Activated gamma-delta T cell (primary cell): ENCODE measurements around the gene SLC17A7.
"Not testable (repeated sequence)": the region's sequence is repeated elsewhere in the genome, so short reads cannot be mapped to it uniquely, and the experiment has no call there.

Experiments
- DNase-seq: peaks from one replicate; lab custom pipeline; 2025; lab: John Stamatoyannopoulos, UW
- total RNA-seq, 2 donors: gene quantifications; one replicate each; lab custom pipeline; 2026; lab: John Stamatoyannopoulos, UW

Gene SLC17A7
- 0 reads per million in 2 donors for total RNA-seq

DNA sequence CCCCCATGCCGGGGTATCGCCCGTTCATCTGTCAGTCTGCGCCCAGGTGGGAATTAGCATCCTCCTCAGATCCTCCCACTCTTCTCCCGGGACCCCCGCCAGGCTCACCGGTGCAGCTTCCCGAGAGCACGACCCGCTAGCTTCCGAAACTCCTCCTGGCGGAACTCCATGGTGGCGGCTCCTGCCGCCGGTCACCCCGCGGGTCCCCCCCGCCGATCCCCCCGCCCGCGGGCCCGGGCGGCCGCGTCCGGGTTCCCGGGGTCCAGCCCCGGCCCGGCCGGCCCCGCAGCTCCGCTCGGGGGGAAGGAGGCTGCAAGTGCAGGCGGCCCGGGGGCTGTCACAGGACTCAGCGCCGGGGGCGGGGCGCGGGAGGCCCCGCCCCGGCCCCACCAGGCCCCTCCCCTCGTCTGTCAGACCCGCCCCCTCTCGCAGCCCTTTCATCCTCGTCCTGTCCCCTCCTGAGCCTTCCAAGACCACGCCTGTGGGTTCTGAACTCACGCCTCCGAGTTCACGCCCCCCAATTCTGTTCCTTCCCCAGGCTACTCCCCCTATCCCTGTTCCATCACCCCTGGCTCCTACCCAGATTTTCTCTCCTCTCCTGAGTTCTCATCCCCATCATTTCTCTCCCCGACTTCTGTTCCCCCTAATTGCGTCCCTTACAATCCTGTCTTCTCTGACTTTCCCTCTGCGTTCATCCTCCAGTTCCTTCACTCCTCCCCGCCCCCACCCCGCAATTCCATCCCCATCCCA lies at the start of gene SLC17A7:
TSS of gene SLC17A7 (minus strand) at position 318 of the 750 bp plus-strand sequence. CDS start at position 170, 148 bp downstream.
- DNase-seq = peak; percentile 35

DNA sequence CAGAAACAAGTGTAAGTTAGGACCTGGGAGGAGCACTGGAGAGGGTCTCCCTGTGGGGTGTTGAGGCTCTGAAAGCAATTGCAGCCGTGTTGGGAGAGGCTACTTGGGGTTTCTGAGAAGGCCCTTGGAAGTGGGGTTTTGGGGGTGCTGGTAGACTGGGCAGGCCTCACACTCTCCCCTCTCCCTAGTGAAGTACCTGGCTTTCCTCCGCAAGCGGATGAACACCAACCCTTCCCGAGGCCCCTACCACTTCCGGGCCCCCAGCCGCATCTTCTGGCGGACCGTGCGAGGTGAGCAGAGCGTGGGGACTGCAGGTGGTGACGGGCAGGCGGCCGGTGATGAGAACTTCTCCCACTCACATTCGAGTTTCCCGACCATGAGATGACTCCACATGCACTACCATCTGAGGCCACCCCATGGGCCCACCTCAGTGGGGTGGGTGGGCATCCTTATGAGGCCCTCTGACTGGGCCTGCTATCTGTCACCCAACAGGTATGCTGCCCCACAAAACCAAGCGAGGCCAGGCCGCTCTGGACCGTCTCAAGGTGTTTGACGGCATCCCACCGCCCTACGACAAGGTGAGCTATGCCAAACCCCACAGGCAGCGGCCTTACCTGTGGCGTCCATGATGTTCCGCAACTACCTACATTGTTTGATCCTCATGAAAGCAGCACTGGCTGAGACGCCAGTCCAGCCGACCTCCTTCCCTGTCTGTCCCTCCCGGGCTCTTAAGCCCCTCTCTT lies 49.1 kb upstream of the SLC17A7 start:
- no peak for DNase-seq

GRCh38 chr19:49489601-49490167 lies 48.4 kb upstream of the SLC17A7 start:
- no peak for DNase-seq

DNA sequence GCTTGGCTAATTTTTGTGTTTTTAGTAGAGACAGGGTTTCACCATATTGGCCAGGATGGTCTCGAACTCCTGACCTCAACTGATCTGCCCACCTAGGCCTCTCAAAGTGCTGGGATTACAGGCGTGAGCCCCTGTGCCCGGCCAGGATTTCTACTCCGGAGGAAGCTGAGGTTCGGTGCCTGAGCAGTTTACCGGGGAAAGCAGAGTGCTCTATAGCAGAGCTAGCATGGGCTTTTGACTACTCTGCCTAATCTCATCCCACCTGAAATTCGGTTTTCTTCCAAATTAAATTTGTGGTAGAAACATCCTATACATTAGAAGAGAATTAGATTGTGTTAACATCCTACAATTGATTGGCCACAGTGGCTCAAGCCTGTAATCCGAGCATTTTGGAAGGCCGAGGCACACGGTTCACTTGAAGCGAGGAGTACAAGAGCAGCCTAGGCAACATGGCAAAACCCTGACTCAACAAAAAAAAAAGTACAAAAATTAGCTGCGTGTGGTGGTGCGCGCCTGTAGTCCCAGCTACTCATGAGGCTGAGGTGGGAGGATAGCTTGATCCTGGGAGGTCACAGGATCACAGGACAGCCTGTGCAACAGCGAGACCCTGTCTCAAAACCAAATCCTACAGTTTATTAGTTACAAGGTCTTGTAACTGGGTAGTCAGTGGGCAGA lies 47.7 kb upstream of the SLC17A7 start:
- no peak for DNase-seq

GRCh38 chr19:49488046-49488862 lies 46.9 kb upstream of the SLC17A7 start:
- no peak for DNase-seq

DNA sequence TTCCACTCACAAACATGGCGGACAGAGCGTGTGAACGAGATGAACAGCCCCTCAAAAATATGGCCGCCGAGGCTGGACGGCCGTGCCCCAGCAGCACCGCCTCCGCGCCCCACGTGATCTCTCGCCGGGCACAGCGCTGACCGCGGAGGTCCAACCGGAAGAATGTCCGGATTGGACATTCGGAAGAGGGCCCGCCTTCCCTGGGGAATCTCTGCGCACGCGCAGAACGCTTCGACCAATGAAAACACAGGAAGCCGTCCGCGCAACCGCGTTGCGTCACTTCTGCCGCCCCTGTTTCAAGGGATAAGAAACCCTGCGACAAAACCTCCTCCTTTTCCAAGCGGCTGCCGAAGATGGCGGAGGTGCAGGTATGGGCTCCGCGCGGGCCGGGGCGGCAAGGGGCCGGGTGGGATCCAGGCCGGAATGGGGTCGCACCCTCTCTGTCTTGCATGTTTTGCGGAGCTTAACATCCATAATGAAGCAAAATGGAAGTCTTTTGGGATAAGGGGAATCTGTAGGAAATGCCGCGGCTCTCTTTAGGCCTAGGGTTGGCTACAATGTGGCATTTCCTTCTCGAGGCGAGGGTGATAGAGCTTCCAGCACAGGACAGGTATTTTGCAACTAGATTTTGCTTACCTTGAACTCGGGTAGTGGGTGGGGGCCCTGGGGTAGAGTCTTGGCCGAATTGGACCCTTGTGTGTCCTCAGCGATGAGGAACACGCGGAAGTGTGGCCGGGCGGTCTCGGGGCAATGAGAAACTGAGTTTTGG lies 46.1 kb upstream of the SLC17A7 start, which contains the start of gene RPL13A:
TSS of gene RPL13A (plus strand) at position 332 of the 769 bp plus-strand sequence. CDS start at position 354, 22 bp downstream.
- DNase-seq = peak; percentile 96

DNA sequence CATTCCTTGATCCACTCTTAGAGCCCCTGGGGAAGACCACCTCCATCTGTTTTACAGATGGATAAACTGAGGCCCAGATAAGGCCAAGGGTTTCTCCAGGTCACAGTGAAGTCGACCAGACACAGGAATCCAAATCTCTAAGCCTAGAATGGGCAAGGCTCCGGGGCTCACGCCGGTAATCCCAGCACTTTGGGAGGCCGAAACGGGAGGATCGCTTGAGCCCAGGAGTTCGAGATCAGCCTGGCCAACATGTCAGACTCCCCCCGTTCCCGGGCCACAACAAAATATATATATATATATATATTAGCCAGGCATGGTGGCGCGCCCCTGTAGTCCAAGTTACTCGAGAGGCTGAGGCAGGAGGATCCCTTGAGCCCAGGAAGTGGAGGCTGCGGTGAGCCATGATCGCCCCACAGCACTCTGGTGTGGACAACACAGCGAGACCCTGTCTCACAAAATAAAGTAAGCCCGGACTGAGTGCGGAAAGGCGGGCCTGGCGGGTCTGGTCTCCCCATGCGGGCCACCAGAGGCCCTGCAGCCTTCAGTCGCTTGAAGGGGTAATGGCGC lies 45.5 kb upstream of the SLC17A7 start:
- no peak for DNase-seq

- DNase-seq = no peak
Observed at GRCh38 chr19:49486232-49486631, 44.9 kb upstream of the SLC17A7 start.

- DNase-seq = no peak
Observed at GRCh38 chr19:49481020-49481683, 39.8 kb upstream of the SLC17A7 start.

- no peak for DNase-seq
Observed at GRCh38 chr19:49479975-49480628, 38.8 kb upstream of the SLC17A7 start.

DNA sequence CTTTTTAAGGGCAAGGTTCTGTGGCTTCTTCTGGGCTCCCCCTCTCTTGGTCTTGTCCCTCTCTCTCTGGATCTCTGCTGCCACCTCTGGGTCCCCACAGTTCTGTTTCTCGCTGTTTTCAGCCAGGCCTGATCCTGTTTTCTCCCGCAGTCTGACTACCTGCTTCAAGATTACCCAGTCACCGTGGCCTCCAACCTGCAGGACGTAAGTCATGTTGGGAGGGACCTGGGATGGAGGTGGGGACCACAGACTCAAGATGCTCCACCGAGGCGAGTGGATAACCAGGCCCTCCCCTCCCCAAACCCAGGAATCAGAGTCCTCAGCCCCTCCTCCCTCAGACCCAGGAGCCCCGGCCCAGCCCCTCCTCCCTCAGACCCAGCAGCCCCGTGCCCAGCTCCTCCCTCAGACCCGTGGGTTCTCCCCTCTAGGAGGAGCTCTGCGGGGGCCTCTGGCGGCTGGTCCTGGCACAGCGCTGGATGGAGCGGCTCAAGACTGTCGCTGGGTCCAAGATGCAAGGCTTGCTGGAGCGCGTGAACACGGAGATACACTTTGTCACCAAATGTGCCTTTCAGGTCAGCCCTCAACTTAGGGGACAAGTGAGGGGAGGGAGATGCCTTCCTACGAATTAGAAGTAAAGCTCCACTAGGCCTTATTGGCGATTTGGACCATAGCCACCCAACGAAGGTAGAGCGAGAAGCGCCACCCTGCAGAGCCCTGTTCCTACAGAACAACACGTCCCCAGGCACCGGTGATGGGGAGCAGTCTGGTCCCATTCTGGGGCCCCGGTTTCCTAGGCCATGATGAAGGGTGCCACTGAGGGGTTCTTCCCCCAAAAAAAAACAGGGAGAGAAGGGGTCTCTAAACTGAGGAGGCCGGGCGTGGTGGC lies 34.9 kb upstream of the SLC17A7 start:
- DNase-seq = peak; percentile 33

GRCh38 chr19:49475191-49475917 lies 34.0 kb upstream of the SLC17A7 start:
- DNase-seq = no peak

- no peak for DNase-seq
Observed at GRCh38 chr19:49474542-49474924, 33.2 kb upstream of the SLC17A7 start.

- DNase-seq = peak; percentile 74
Observed at GRCh38 chr19:49473868-49474541, 32.7 kb upstream of the SLC17A7 start, which contains the start of gene FLT3LG. TSS of gene FLT3LG (plus strand) at chr19:49474215. CDS start at chr19:49474640, 425 bp downstream.

DNA sequence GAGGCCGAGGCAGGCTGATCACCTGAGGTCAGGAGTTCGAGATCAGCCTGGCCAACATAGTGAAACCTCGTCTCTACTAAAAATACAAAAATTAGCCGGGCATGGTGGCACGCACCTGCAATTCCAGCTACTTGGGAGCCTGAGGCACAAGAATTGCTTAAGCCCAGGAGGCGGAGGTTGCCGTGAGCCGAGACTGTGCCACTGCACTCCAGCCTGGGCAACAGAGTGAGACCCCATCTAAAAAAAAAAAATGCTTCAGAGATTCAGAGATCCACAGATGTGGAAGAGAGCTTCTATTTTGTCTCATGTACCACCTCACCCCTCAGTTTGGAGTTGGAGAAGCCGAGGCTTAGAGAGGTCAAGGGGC lies 32.2 kb upstream of the SLC17A7 start:
- not testable (repeated sequence) for DNase-seq

GRCh38 chr19:49472936-49473335 lies 31.6 kb upstream of the SLC17A7 start:
- DNase-seq = no peak

GRCh38 chr19:49470615-49470978 lies 29.3 kb upstream of the SLC17A7 start:
- no peak for DNase-seq
